CD4-positive, alpha-beta T cell treated with Interleukin-10 for 1 hour (primary cell): ENCODE data around the gene GOLGA6L1.
"Not testable (repeated sequence)": the region's sequence is repeated elsewhere in the genome, so short reads cannot be mapped to it uniquely, and the experiment has no call there.

Experiments used
- DNase-seq: peaks from one replicate; pipeline ENCODE4 v3.0.0-alpha.2; 2020

The GOLGA6L1 gene

GRCh38 chr15:23136722-23137121 lies at the start of gene GOLGA6L1:
TSS of gene GOLGA6L1 (minus strand) at chr15:23136822. CDS start at chr15:23136731, 91 bp downstream.
- not testable (repeated sequence) for DNase-seq

- not testable (repeated sequence) for DNase-seq
Observed at GRCh38 chr15:23181201-23181600, 44.6 kb upstream of the GOLGA6L1 start.

- DNase-seq = not testable (repeated sequence)
Observed at GRCh38 chr15:23180547-23180927, 43.9 kb upstream of the GOLGA6L1 start.

- DNase-seq = not testable (repeated sequence)
Observed at GRCh38 chr15:23179768-23180546, 43.3 kb upstream of the GOLGA6L1 start.

GRCh38 chr15:23176683-23177082 lies 40.1 kb upstream of the GOLGA6L1 start:
- DNase-seq = not testable (repeated sequence)

- DNase-seq = not testable (repeated sequence)
Observed at GRCh38 chr15:23175606-23176005, 39.0 kb upstream of the GOLGA6L1 start.

DNA sequence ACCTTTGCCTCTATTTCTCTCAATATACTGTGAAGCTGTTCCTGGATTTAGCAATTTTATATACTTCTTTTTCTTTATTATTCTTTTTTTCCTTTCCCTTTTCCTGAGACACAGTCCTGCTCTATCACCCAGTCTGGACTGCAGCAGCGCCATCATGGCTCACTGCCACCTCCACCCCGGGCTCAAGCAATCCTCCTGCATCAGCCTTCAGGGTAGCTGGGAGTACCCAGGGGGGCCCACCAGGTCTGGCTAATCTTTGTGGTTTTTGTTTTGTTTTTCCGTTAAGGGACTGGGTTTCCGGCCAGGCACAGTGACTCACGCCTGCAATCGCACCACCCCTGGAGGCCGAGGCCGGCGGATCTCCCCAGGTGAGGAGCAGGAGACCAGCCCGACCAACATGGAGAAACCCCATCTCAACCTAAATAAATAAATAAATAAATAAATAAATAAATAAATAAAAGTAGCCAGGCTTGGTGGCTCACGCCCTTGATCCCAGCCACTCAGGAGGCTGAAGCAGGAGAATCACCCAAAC lies 38.1 kb upstream of the GOLGA6L1 start:
- not testable (repeated sequence) for DNase-seq

DNA sequence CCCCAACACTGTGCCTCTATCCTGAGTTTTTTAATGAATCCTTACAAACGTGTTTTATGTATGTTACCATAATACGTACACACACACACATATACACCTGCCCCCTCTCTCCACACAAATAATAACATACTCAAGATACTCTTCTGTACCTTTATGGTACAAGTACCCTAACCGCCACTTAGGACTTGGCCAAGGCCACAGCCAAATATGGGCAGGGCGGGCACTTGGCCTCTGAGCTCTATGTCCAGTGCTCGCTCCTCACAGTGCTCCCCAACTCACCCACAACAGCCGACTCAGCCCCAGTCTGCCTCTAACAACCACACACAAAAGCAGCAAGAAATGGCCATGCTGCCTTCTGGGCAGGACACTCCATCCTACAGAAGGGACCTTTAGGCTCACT lies 3.8 kb downstream of the GOLGA6L1 start:
- not testable (repeated sequence) for DNase-seq

- DNase-seq = no peak
Observed at GRCh38 chr15:23118208-23118607, 18.4 kb downstream of the GOLGA6L1 start.

DNA sequence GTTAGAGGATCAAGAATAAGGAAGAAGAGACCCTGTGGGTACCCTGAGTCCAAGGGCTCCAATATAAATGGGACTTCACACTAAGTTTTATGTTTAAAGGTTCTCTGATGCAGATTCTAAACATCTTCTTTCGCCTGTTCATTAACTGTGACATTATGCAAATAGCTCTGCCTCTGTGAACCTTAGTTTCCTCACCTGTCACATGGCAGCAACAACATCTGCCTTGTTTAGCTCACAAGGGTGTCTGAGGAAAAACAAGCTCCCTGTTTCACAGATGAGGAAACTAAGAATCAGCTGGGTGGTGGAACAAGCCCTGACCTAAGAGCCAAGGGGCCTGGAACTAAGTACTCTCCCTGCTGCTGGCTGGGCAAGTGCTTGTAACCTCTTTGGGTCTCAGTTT lies 40.8 kb downstream of the GOLGA6L1 start:
- DNase-seq = no peak

DNA sequence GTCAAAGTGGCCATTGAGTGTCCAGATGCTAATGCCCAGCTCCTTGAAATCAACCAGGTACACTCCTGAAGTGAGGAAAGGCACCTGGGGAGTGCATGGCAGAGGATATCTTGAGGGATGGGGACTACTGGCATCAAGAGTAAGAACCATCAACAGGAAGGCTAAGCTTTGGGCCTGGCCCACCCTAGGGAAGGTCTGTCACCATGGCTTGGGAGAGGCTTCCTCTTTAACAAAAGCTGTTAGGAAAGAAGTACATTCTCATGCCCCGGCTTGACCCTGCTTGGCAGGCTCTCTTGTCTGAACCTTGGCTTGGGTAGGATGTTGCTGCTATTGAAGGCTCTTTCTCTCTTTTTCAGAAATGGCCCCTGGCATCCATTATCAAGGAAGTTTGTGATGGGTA lies 53.5 kb downstream of the GOLGA6L1 start:
- no peak for DNase-seq

DNA sequence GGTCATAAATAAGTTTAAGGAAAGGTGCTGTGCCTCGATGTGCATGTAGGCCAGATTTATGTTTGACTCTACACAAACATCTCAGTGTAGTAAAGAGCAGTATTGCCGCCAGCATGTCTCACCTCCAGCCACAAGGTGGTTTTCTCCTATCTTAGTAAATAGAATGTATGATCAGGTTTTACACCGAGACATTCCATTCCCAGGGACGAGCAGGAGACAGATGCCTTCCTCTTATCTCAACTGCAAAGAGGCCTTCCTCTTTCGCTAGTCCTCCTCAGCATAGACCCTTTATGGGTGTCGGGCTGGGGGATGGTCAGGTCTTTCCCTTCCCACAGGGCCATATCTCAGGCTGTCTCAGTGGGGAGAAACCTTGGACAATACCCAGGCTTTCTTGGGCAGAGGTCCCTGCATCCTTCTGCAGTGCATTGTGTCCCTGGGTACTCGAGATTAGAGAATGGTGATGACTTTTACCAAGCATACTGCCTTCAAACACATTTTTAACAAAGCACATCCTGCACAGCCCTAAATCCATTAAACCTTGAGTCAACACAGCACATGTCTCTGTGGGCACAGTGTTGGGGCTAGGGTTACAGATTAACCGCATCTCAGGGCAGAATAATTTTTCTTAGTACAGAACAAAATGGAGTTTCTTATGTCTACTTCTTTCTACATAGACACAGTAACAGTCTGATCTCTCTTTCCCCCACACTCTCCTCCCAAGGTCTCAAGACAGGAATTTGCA lies 54.5 kb downstream of the GOLGA6L1 start:
- DNase-seq = not testable (repeated sequence)

- no peak for DNase-seq
Observed at GRCh38 chr15:23081271-23081670, 55.4 kb downstream of the GOLGA6L1 start.

GRCh38 chr15:23079766-23080165 lies 56.9 kb downstream of the GOLGA6L1 start:
- no peak for DNase-seq
